Lower lobe of right lung (tissue), 2 donors: Measurements from ENCODE around the gene CATSPER3. TPM values are rescaled to one million over a fixed set of nuclear protein-coding genes. Genes with fewer than 3 reads are reported as not detected.

Experiments used
- ATAC-seq, 2 donors: fragments of 200-7000 bp; cut with Tn5 transposase; one replicate each; pipeline ENCODE4 v1.9.1; 2020 to 2022; ENCODE audit warnings: mild to moderate bottlenecking in 2 of 2, moderate library complexity in 2 of 2
- DNase-seq: peaks from one replicate; pipeline ENCODE4 v3.0.0-alpha.2; 2020
- H3K27ac ChIP-seq: fragments of 200-600 bp; one replicate; pipeline ENCODE4 v1.8.0; 2022
- H3K27me3 ChIP-seq: fragments of 200-600 bp; one replicate; pipeline ENCODE4 v1.8.0; 2022; ENCODE audit warnings: low read depth
- H3K36me3 ChIP-seq: fragments of 200-600 bp; one replicate; pipeline ENCODE4 v1.8.0; 2022; ENCODE audit warnings: mild to moderate bottlenecking
- H3K4me1 ChIP-seq: fragments of 200-600 bp; one replicate; pipeline ENCODE4 v1.8.0; 2022
- H3K4me3 ChIP-seq: fragments of 200-600 bp; one replicate; pipeline ENCODE4 v1.8.0; 2022; ENCODE audit warnings: mild to moderate bottlenecking
- H3K9me3 ChIP-seq: fragments of 200-600 bp; one replicate; pipeline ENCODE4 v1.8.0; 2022
- CTCF ChIP-seq: fragments of 200-600 bp; IDR thresholded peaks from one replicate; pipeline ENCODE4 v1.8.0; 2022; ENCODE audit warnings: antibody characterized with exemption, mild to moderate bottlenecking
- intact Hi-C: fragments of 100-400 bp; cut with DNase I; formaldehyde crosslinking; loops from one replicate; pipeline ENCODE4 v1.11.0; 2022
- total RNA-seq: library from RNA; stranded (reverse); fragmentation: NEBNext Ultra II Directional; extraction: Animal tissue kit (Norgen Biotek cat#: 25700); gene quantifications from one replicate; pipeline ENCODE4 v1.2.1, GENCODE V29; 2021
- donor health status: DM: no; HTN: yes; CAD: no; lungs with severe emphysema.

Gene CATSPER3
- total RNA-seq, 1 donor from 2014 or later: 0.68 TPM

DNA sequence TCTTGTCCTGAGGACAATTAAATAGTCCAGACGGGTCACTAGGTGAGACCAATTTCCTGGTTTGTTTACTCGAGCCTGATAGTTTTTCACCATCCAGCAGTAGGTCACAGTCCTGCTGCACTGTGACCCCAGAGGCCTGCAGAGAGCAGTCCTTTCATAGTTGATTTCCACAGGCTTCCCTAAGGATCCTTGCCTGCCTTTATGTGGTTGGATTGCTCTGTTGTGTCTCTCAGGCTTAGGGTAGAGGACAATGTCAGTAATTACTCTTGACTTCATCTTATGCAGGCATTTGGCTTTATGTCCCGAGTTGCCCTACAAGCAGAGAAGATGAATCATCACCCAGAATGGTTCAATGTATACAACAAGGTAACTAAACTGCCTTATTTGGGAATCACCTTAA, 9.0 kb upstream of the CATSPER3 start:
- no peak for DNase-seq
- H3K27me3 ChIP-seq: no peaks in the 10 kb centered on the region
- intact Hi-C loops: no loop called here
- no peak overlapping the region for H3K4me3 ChIP-seq
- H3K27ac ChIP-seq: no peak overlapping the region
- no peak for TF ChIP-seq CTCF
- H3K9me3 ChIP-seq: peaks cover 13% of the 10 kb centered on the region
- no peaks in the 10 kb centered on the region for H3K4me1 ChIP-seq
- ATAC-seq: no peak
- H3K36me3 ChIP-seq: peaks cover 25% of the 10 kb centered on the region

DNA sequence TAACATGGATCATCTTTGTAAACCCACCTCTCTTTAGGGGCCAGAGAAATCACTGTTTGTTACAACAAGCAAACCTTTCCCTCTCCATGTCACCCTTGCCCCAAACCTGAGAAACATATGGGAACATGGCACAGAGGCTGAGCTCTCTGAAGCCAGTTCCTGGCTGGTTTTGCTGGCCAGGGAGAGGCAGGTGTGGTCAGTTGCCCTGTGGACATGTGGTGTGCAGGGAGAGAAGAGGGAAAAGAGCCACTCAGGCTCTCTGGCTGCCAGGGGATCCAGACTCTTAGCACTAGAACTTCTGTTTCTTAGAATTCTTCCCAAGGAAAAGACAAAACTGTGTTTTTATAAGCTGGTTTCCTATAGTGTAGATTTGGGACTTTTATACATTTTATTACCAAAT, 4.6 kb upstream of the CATSPER3 start:
- no peak overlapping the region for H3K4me3 ChIP-seq
- ATAC-seq: no peak
- intact Hi-C loops: no loop called here
- H3K36me3 ChIP-seq: peaks cover 37% of the 10 kb centered on the region
- H3K9me3 ChIP-seq: no peaks in the 10 kb centered on the region
- DNase-seq: no peak
- H3K27ac ChIP-seq: no peak overlapping the region
- TF ChIP-seq CTCF: no peak
- H3K27me3 ChIP-seq: no peaks in the 10 kb centered on the region
- H3K4me1 ChIP-seq: no peaks in the 10 kb centered on the region

DNA sequence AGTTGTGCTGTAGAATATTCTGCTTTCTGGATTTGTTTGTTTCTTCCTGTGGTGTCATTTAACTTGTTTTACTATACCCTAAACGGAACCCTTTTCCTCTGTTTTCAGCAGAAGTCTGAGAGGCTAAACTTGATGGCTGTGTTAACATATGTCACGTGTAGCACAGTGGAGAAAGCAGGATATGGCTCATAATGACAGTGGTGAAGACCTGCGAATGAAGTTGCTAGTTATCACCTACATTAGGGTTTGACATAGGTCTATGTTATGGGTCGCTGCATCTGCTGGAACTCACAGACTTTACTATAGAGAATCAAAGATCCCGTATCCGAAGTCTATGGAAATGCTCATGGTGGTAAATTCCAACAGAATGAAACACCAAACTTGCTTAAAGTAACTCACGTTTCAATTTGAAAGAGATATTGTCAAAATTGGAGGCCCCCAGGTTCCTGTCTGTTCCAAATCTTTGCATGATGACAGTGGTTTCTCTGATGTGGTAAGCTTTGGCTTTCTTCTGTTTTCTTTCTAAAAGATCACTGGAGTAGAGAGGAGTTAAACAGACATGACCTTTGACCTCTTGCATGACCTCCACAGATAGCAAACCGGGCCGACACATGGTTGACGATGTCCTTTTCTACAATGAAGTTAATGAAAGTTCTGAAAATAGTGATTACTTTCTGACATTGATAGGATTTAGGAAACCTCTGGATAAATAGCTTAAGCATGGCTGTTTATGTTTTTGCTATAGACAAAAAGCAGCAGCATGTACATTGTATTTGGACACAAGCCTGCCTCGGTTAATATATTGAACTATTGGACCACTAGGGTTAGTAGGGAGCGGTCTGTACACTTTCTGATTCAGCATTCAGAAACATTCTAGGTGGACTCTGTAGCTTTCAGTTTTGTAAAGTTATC, 3.1 kb upstream of the CATSPER3 start:
- no peak for TF ChIP-seq CTCF
- Histone ChIP-seq H3K27me3 (no peaks in the 10 kb centered on the region), H3K27ac (no peak overlapping the region), H3K36me3 (peaks cover 37% of the 10 kb centered on the region), H3K4me1 (no peaks in the 10 kb centered on the region), H3K4me3 (no peak overlapping the region), H3K9me3 (no peaks in the 10 kb centered on the region)
- intact Hi-C loops: no loop called here
- ATAC-seq: no peak
- DNase-seq: no peak

GRCh38 chr5:134965271-134965825, 2.4 kb upstream of the CATSPER3 start:
- intact Hi-C loops: no loop called here
- peaks cover 37% of the 10 kb centered on the region for H3K36me3 ChIP-seq

GRCh38 chr5:134968055-134968454, 348 bp downstream of the CATSPER3 start:
- no peak overlapping the region for H3K4me3 ChIP-seq
- H3K36me3 ChIP-seq: peaks cover 14% of the 10 kb centered on the region
- H3K9me3 ChIP-seq: no peaks in the 10 kb centered on the region
- no peaks in the 10 kb centered on the region for H3K27me3 ChIP-seq
- ATAC-seq (no peak), DNase-seq (no peak)
- intact Hi-C loops: no loop called here
- no peak for TF ChIP-seq CTCF
- no peaks in the 10 kb centered on the region for H3K4me1 ChIP-seq
- no peak overlapping the region for H3K27ac ChIP-seq

More at GRCh38 chr5:134965271-134965825, 2.4 kb upstream of the CATSPER3 start:
- ATAC-seq (no peak), DNase-seq (no peak)
- Histone ChIP-seq H3K27me3 (no peaks in the 10 kb centered on the region), H3K4me3 (no peak overlapping the region), H3K27ac (no peak overlapping the region), H3K9me3 (no peaks in the 10 kb centered on the region), H3K4me1 (no peaks in the 10 kb centered on the region)
- no peak for TF ChIP-seq CTCF
